Measurements from ENCODE around the gene NOL4. TPM values are rescaled to one million over a fixed set of nuclear protein-coding genes. Genes with fewer than 3 reads are reported as not detected.
"Not testable (repeated sequence)": the region's sequence is repeated elsewhere in the genome, so short reads cannot be mapped to it uniquely, and the experiment has no call there.

NOL4 gene
- total RNA-seq (not detected), polyA plus RNA-seq (not detected)

- peaks cover 21% of the 10 kb centered on the region in 2 donors for H3K27me3 Mint-ChIP-seq
- no peak within 1 kb of the TSS for H3K27ac ChIP-seq (ENCODE audit: low read depth, low read length)
- H3K36me3 ChIP-seq (ENCODE audit: insufficient read depth, low read length) = no peaks in the 10 kb centered on the region
- no peaks in the 10 kb centered on the region for H3K4me1 ChIP-seq (ENCODE audit: insufficient read depth, low read length)
- H3K36me3 Mint-ChIP-seq = no peaks in the 10 kb centered on the region
- H3K27ac Mint-ChIP-seq = peak within 1 kb of the TSS in 1 of 8 donors; percentile 23
- H3K4me1 Mint-ChIP-seq = no peaks in the 10 kb centered on the region
- ChIA-PET POLR2A (no interaction called here), CTCF (interaction anchor here (0.7 kb wide), 1 partner anchor 10 kb away, joined by 3 read pairs; no protein-coding TSS in a partner anchor)
- no peak within 1 kb of the TSS for H3K4me3 Mint-ChIP-seq
- no peak within 1 kb of the TSS for H3K4me3 ChIP-seq (ENCODE audit: low read length)
- no peaks in the 10 kb centered on the region for H3K27me3 ChIP-seq (ENCODE audit: insufficient read depth, low read length, poor library complexity, severe bottlenecking)
- peaks cover 6 to 19% (median 13%) of the 10 kb centered on the region in 5 donors for H3K9me3 Mint-ChIP-seq
- H3K9me3 ChIP-seq (ENCODE audit: low read length) = no peaks in the 10 kb centered on the region
- DNase-seq = no peak
These were observed at the start of gene NOL4 for GRCh38 chr18:34224423-34225217. TSS of gene NOL4 (minus strand) at chr18:34224913. CDS start at chr18:34223253, 1,660 bp downstream.

DNA sequence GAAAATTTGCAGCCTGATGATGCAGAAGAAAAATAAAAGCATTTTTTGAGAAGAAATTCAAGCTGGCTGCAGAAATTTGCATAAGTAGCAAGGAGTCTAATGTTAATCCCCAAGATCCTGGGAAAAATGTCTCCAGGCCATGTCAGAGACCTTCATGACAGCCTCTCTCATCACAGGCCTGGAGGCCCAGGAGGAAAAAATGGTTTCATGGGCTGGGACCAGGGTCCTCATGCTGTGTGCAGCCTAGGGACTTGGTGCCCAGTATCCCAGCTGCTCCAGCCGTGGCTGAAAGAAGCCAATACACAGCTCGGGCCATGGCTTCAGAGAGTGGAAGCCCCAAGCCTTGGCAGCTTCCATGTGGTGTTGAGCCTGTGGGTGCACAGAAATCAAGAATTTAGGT, 41.3 kb upstream of the NOL4 start:
- H3K27ac Mint-ChIP-seq; H3K27ac ChIP-seq (ENCODE audit: low read depth, low read length); H3K4me3 ChIP-seq (ENCODE audit: low read length); H3K4me3 Mint-ChIP-seq; H3K4me1 ChIP-seq (ENCODE audit: insufficient read depth, low read length); POLR2A ChIA-PET; H3K9me3 ChIP-seq (ENCODE audit: low read length); H3K36me3 Mint-ChIP-seq; CTCF ChIA-PET; H3K36me3 ChIP-seq (ENCODE audit: insufficient read depth, low read length); H3K27me3 ChIP-seq (ENCODE audit: insufficient read depth, low read length, poor library complexity, severe bottlenecking); DNase-seq; H3K4me1 Mint-ChIP-seq; H3K27me3 Mint-ChIP-seq: not testable (repeated sequence)
- peaks cover 9 to 26% (median 13%) of the 10 kb centered on the region in 5 donors for H3K9me3 Mint-ChIP-seq

- Histone ChIP-seq H3K4me1 (ENCODE audit: insufficient read depth, low read length) (no peaks in the 10 kb centered on the region), H3K36me3 (ENCODE audit: insufficient read depth, low read length) (no peaks in the 10 kb centered on the region), H3K27ac (ENCODE audit: low read depth, low read length) (no peak overlapping the region), H3K9me3 (ENCODE audit: low read length) (no peaks in the 10 kb centered on the region), H3K4me3 (ENCODE audit: low read length) (no peak overlapping the region), H3K27me3 (ENCODE audit: insufficient read depth, low read length, poor library complexity, severe bottlenecking) (no peaks in the 10 kb centered on the region)
- Mint-ChIP-seq H3K36me3 (no peaks in the 10 kb centered on the region), H3K27me3 (no peaks in the 10 kb centered on the region), H3K27ac (no peak overlapping the region), H3K4me1 (no peaks in the 10 kb centered on the region), H3K4me3 (no peak overlapping the region), H3K9me3 (peaks cover 6 to 35% (median 17%) of the 10 kb centered on the region in 5 donors)
- no peak for DNase-seq
- ChIA-PET CTCF (no interaction called here), POLR2A (no interaction called here)
These were observed 37.4 kb upstream of the NOL4 start for GRCh38 chr18:34261865-34262780.

- ChIA-PET POLR2A (no interaction called here), CTCF (no interaction called here)
- Histone ChIP-seq H3K27me3 (ENCODE audit: insufficient read depth, low read length, poor library complexity, severe bottlenecking) (no peaks in the 10 kb centered on the region), H3K4me3 (ENCODE audit: low read length) (no peak overlapping the region), H3K4me1 (ENCODE audit: insufficient read depth, low read length) (no peaks in the 10 kb centered on the region), H3K36me3 (ENCODE audit: insufficient read depth, low read length) (no peaks in the 10 kb centered on the region), H3K9me3 (ENCODE audit: low read length) (no peaks in the 10 kb centered on the region), H3K27ac (ENCODE audit: low read depth, low read length) (no peak overlapping the region)
- no peaks in the 10 kb centered on the region for H3K4me1 Mint-ChIP-seq
- peaks cover 3 to 22% (median 15%) of the 10 kb centered on the region in 5 donors for H3K9me3 Mint-ChIP-seq
- no peaks in the 10 kb centered on the region for H3K36me3 Mint-ChIP-seq
- no peak overlapping the region for H3K4me3 Mint-ChIP-seq
- no peak overlapping the region for H3K27ac Mint-ChIP-seq
- DNase-seq = no peak
- H3K27me3 Mint-ChIP-seq = no peaks in the 10 kb centered on the region
These were observed 33.5 kb upstream of the NOL4 start for GRCh38 chr18:34258176-34258575.

GRCh38 chr18:34251919-34252318, 27.2 kb upstream of the NOL4 start:
- POLR2A ChIA-PET = no interaction called here
- H3K9me3 ChIP-seq (ENCODE audit: low read length) = no peaks in the 10 kb centered on the region
- no peaks in the 10 kb centered on the region for H3K36me3 Mint-ChIP-seq
- no peak overlapping the region for H3K4me3 ChIP-seq (ENCODE audit: low read length)
- H3K27ac ChIP-seq (ENCODE audit: low read depth, low read length) = no peak overlapping the region
- no peaks in the 10 kb centered on the region for H3K36me3 ChIP-seq (ENCODE audit: insufficient read depth, low read length)
- H3K9me3 Mint-ChIP-seq = peaks cover 13 to 35% (median 26%) of the 10 kb centered on the region in 5 donors
- H3K27me3 ChIP-seq (ENCODE audit: insufficient read depth, low read length, poor library complexity, severe bottlenecking) = no peaks in the 10 kb centered on the region
- no peak for DNase-seq
- no peaks in the 10 kb centered on the region for H3K4me1 Mint-ChIP-seq
- CTCF ChIA-PET = no interaction called here
- no peaks in the 10 kb centered on the region for H3K27me3 Mint-ChIP-seq
- no peak overlapping the region for H3K27ac Mint-ChIP-seq
- no peaks in the 10 kb centered on the region for H3K4me1 ChIP-seq (ENCODE audit: insufficient read depth, low read length)
- H3K4me3 Mint-ChIP-seq = no peak overlapping the region

DNA sequence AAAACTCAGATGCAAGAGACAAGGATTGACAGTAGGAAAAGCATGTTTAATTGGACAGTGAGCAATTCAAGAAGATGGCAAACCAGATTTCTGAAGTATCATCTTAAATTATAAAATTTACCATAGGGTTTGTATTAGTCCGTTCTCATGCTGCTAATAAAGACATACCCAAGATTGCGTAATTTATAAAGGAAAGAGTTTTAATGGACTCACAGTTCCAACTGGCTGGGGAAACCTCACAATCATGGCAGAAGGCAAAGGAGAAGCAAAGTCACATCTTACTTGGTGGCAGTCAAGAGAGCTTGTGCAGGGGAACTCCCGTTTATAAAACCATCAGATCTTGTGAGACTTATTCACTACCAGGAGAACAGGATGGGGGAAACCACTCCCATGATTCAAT, 24.0 kb upstream of the NOL4 start:
- POLR2A ChIA-PET = no interaction called here

GRCh38 chr18:34242739-34243138, 18.0 kb upstream of the NOL4 start:
- Histone ChIP-seq H3K4me3 (ENCODE audit: low read length) (no peak overlapping the region), H3K4me1 (ENCODE audit: insufficient read depth, low read length) (no peaks in the 10 kb centered on the region), H3K9me3 (ENCODE audit: low read length) (peaks cover 7% of the 10 kb centered on the region), H3K36me3 (ENCODE audit: insufficient read depth, low read length) (no peaks in the 10 kb centered on the region), H3K27ac (ENCODE audit: low read depth, low read length) (no peak overlapping the region), H3K27me3 (ENCODE audit: insufficient read depth, low read length, poor library complexity, severe bottlenecking) (no peaks in the 10 kb centered on the region)
- no peaks in the 10 kb centered on the region for H3K36me3 Mint-ChIP-seq
- no peak overlapping the region for H3K4me3 Mint-ChIP-seq
- H3K9me3 Mint-ChIP-seq = peaks cover 4 to 59% (median 20%) of the 10 kb centered on the region in 5 donors
- ChIA-PET CTCF (no interaction called here), POLR2A (no interaction called here)
- no peaks in the 10 kb centered on the region for H3K27me3 Mint-ChIP-seq
- no peak overlapping the region for H3K27ac Mint-ChIP-seq
- H3K4me1 Mint-ChIP-seq = no peaks in the 10 kb centered on the region
- DNase-seq = no peak

More for the DNA sequence above, 24.0 kb upstream of the NOL4 start:
- Histone ChIP-seq H3K9me3 (ENCODE audit: low read length) (no peaks in the 10 kb centered on the region), H3K36me3 (ENCODE audit: insufficient read depth, low read length) (no peaks in the 10 kb centered on the region), H3K27me3 (ENCODE audit: insufficient read depth, low read length, poor library complexity, severe bottlenecking) (no peaks in the 10 kb centered on the region), H3K27ac (ENCODE audit: low read depth, low read length) (no peak overlapping the region), H3K4me1 (ENCODE audit: insufficient read depth, low read length) (no peaks in the 10 kb centered on the region), H3K4me3 (ENCODE audit: low read length) (no peak overlapping the region)
- no peaks in the 10 kb centered on the region for H3K27me3 Mint-ChIP-seq
- no peak overlapping the region for H3K4me3 Mint-ChIP-seq
- H3K36me3 Mint-ChIP-seq = no peaks in the 10 kb centered on the region
- no peak for DNase-seq
- CTCF ChIA-PET = no interaction called here
- H3K27ac Mint-ChIP-seq = no peak overlapping the region
- H3K9me3 Mint-ChIP-seq = peaks cover 13 to 52% (median 26%) of the 10 kb centered on the region in 5 donors
- no peaks in the 10 kb centered on the region for H3K4me1 Mint-ChIP-seq

DNA sequence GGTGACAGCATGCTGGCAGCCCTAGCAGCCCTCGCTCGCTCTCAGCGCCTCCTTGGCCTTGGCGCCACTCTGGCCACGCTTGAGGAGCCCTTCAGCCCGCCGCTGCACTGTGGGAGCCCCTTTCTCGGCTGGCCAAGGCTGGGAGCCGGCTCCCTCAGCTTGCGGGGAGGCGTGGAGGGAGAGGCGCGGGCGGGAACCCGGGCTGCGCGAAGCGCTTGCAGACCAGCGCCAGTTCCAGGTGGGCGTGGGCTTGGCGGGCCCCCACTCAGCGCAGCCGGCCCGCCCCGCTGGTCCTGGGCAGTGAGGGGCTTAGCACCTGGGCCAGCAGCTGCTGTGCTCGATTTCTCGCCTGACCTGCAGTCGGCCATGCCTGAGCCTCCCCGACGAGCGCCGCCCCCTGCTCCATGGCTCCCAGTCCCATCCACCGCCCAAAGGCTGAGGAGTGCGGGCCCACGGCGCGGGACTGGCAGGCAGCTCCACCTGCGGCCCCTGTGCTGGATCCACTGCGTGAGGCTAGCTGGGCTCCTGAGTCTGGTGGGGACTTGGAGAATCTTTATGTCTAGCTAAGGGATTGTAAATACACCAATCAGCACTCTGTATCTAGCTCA, 9.2 kb upstream of the NOL4 start:
- H3K27ac ChIP-seq (ENCODE audit: low read depth, low read length); H3K4me1 Mint-ChIP-seq; H3K4me3 Mint-ChIP-seq; H3K27ac Mint-ChIP-seq; H3K27me3 Mint-ChIP-seq; DNase-seq; H3K36me3 ChIP-seq (ENCODE audit: insufficient read depth, low read length); H3K4me1 ChIP-seq (ENCODE audit: insufficient read depth, low read length); H3K9me3 ChIP-seq (ENCODE audit: low read length); H3K36me3 Mint-ChIP-seq; H3K4me3 ChIP-seq (ENCODE audit: low read length); H3K27me3 ChIP-seq (ENCODE audit: insufficient read depth, low read length, poor library complexity, severe bottlenecking); POLR2A ChIA-PET: not testable (repeated sequence)
- CTCF ChIA-PET = interaction anchor here (1.0 kb wide), 1 partner anchor 9 kb away, joined by 3 read pairs; the partner anchor contains the start of gene NOL4
- peaks cover 0 to 28% (median 6%) of the 10 kb centered on the region in 5 donors for H3K9me3 Mint-ChIP-seq

Data from CD8-positive, alpha-beta memory T cell (primary cell).